ENCODE results near the gene WIPF3.

The WIPF3 gene

DNA sequence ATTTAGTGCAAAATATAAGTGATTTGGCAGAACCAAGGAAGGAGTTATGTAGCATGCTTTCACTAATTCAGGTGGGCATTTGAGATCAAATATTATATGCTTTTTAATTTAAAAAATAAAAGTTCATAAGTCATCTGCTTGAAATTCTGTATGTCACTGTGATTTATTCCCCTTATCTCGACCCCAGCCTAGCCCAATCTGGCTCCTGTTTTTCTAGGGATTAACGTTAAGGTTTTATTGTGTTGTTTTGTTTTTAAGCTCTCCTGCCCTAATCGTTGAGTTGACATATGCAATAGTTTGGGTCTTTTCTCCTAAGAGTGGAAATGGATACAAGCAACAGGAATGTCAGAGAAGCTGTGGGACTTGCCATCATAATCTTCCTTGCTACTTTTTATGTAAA, 42.6 kb downstream of the WIPF3 start:
- TF ChIP-seq GATA2 (IDR thresholded peaks at IDR 0.05; ENCODE audit: low read depth, low read length), result no peak
- no peak for TF ChIP-seq GATA3 (IDR thresholded peaks at IDR 0.05; ENCODE audit: low read depth, low read length)

DNA sequence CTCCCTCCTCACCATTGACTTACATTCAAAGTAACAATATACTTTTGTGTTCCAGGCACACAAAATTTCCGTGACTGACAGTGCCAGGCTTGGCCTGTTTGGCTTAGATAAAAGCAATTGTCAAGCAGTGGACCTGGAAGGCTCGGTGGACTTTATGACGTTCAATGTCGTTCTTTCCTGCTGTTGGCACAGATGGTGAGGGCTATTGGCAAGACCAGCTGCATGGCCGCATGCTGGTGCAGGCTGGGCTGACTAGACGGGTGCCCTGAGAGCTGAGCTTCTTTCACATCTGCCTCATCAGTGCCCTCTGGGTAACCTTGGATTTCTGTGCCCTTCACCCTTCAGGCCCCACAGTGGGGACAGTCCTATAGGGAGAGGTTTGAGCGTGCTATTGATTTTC, 45.2 kb downstream of the WIPF3 start:
- TF ChIP-seq GATA3 (IDR thresholded peaks at IDR 0.05; ENCODE audit: low read depth, low read length) (no peak), GATA2 (IDR thresholded peaks at IDR 0.05; ENCODE audit: low read depth, low read length) (no peak)

DNA sequence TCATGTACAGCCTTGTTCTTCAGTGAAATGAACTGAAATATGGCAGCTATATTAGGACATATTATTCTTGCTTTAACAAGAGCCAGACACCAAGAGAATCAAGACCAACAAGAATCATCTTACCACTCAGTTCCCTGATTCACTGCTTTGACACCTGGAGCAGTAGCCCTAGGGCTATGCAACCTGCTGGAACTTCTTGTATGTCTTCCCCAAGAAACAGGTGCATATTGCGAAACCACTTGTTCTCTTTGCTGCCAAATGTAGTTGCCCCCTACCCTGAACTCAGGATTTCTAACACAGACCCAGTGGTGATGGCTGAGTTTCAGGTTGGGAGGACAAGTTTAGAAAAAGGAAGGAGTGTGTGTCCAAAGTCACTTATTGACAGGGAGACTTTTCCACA, 46.1 kb downstream of the WIPF3 start:
- TF ChIP-seq GATA3 (IDR thresholded peaks at IDR 0.05; ENCODE audit: low read depth, low read length), result no peak
- no peak for TF ChIP-seq GATA2 (IDR thresholded peaks at IDR 0.05; ENCODE audit: low read depth, low read length)

DNA sequence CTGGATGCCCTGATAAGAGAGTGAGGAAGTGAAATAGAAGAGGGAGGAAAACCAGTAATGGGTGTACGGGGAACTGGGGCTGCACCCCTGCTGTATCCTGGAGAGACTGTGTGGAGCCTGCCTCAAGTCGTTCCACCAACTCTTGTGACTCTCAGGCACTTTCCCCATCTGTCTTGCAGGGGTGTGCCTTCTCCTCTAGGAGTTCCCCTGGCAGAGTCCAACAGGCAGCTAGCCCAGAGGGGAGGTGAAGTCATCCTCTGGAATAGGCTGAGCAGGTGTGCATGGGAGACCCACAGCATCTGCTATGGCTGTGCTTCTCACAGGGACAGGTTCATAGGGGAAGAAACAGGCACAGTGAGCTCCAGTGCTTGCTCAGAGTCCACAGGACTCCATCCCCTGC, 46.8 kb downstream of the WIPF3 start:
- TF ChIP-seq GATA3 (IDR thresholded peaks at IDR 0.05; ENCODE audit: low read depth, low read length) (no peak), GATA2 (IDR thresholded peaks at IDR 0.05; ENCODE audit: low read depth, low read length) (no peak)

DNA sequence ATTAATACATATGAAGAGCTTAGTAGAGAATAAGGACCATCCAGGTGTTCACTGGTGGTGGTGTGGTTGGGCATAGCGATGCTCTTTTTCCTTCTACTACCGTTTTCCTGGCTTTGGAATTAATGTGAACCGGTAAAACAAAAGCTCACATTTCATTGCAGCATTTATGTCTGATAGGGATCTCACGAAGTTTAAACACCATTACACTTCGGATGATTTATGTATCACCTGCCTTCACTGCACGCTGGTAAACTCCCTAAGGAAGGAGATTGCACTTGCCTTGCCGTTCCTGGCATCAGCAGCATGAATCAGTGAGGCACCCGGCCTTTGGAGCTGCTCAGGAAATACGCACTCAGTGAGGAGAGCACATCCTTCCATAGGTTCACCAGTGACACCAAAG, 47.5 kb downstream of the WIPF3 start:
- TF ChIP-seq GATA3 (IDR thresholded peaks at IDR 0.05; ENCODE audit: low read depth, low read length) (no peak), GATA2 (IDR thresholded peaks at IDR 0.05; ENCODE audit: low read depth, low read length) (no peak)

DNA sequence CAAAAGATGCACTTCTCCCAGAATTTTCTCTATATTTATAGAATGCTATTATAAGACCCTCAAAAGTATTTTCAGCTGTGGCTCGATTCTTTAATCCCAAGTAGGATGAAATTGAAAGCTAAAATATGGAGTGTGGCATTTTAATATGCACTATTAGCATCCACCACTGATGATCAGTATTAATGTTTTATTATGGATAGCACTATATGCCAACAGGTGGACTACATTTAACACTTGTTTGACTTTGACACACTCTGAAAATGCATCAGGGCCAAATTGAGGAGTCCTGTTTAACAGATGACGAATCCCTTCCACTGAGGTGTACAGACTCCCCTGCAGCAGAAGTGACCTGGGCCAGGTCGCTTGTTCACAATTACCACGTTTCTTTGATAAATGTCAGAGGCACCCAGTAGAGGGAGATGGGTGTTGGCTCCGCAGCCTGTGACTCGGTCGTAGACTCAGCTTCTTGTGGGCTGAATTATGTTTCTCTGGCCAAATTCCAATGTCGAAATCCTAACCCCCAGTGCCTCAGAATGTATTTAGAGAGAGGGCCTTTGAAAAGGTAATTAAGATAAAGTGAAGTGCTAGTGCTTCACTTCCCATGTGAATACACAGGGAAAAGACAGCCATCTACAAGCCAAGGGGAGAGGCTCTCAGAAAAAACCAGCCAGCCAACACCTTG, 48.1 kb downstream of the WIPF3 start:
- TF ChIP-seq GATA3 (IDR thresholded peaks at IDR 0.05; ENCODE audit: low read depth, low read length) (no peak), GATA2 (IDR thresholded peaks at IDR 0.05; ENCODE audit: low read depth, low read length) (no peak)

DNA sequence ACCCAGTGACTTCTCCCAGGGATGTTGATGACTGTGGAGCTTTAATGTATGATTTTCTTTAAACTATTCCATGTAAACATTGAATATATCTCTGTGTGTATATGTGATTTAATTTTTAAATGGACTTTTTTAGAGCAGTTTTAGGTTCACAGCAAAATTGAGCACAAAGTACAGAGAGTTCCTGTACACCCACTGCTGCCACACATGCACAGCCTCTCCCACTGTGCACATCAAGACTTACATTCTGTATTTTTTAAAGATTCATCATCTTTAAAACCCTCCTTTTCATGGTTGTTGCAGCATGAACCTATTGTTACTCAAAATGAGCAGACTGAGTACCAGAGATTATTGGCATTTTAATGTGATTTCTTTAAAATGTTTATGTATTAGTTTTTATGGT, 51.3 kb downstream of the WIPF3 start:
- TF ChIP-seq GATA3 (IDR thresholded peaks at IDR 0.05; ENCODE audit: low read depth, low read length), result no peak
- no peak for TF ChIP-seq GATA2 (IDR thresholded peaks at IDR 0.05; ENCODE audit: low read depth, low read length)

DNA sequence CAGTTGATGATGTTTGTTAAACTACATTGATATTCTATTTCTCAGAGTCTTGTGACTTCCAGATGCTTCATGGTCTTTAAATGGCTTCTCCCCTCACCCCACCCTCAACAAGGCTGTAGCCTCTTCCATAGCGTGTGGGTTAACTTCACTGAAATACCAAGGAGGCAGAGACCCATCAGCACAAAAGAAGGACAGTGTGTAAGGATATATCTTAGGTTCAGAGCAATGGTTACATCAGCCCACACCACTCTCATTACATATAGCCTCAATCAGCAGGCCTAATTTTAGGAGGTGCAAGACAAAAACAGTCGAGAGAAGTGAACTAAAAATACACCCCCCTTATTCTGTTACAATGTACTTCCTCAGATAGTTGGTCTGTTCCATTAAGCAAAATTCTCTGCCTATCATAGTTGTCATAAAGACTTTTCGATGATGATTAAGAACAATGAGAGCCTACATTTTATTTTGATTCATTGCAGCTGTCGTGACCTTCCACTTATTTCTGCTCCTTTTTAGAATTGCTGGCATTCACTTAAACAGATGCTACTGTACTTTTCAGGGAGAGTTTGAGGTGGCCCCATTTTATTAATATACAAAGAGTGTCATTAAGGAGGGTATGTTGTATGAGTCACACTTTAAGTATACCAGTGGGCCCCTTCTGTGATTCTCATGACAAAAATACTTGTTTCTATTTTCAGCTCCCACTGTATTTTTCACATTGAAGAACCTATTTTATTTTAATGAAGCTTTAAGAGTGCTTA, 52.1 kb downstream of the WIPF3 start:
- TF ChIP-seq GATA3 (IDR thresholded peaks at IDR 0.05; ENCODE audit: low read depth, low read length) (no peak), GATA2 (IDR thresholded peaks at IDR 0.05; ENCODE audit: low read depth, low read length) (no peak)

DNA sequence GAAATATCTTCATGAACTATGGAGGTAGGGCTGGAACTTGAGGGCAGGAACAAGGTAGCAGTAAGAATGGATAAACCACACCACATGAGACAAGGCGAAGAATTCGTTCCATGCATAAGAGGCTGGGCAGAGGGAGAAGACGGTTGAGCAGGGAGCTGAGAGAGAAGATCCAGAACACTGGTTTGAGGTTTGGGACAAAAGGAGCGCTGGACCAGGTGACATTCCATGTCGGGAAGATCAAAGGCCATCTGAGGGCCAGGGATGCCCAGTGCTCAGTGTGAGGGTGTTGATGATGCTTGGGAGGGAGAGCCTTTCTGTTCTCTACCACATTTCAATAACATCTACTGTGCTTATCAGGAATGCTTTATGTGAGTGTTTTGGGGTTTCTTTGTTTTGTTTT, 52.8 kb downstream of the WIPF3 start:
- TF ChIP-seq GATA2 (IDR thresholded peaks at IDR 0.05; ENCODE audit: low read depth, low read length), result no peak

DNA sequence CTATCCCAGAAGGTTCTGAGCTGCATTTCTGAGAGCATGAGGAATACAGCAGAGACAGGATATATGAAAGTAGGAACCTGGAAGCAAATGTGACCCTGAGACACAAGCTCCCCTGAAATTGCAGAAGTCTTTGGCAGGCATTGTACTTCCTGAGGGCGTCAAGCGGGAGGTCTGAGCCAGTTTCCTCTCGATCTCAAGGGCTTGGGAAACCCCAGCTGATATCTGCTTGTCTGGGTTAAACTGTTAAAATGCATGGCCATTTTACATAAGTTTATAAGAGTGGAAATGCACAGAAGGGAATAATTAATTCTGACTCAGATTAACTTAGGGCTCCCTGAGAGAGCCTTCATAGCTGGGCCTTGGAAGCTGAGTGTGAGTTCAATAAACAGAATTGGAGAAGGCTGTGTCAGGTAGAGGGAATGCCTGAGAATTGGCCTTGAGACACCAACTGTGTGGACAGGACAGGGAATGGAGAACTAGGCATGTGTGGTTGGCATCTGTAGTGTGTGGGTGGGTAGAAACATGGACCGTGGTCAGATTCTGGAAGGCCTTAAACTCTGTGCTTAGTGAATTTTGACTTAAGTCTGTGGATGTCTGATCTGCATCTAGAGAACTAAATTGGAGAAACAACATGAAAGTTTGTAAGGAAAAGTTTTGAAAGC, 53.3 kb downstream of the WIPF3 start:
- no peak for TF ChIP-seq GATA3 (IDR thresholded peaks at IDR 0.05; ENCODE audit: low read depth, low read length)
- TF ChIP-seq GATA2 (IDR thresholded peaks at IDR 0.05; ENCODE audit: low read depth, low read length), result no peak

DNA sequence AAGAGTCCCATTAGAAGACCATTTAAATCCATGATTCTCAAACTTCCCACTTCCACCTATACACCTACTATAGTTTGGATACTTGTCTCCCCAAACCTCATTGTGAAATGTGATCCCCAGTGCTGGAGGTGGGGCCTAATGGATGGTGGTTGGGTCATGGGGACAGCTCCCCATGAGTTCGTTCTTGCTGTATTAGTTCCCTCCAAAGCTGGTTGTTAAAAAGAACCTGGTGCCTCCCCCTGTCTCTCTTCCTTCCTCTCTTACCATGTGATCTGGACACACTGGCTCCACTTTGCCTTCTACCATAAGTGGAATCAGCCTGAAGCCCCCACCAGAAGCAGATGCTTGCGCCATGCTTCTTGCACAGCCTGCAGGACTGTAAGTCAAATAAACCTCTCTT, 53.9 kb downstream of the WIPF3 start:
- TF ChIP-seq GATA2 (IDR thresholded peaks at IDR 0.05; ENCODE audit: low read depth, low read length) (no peak), GATA3 (IDR thresholded peaks at IDR 0.05; ENCODE audit: low read depth, low read length) (no peak)

DNA sequence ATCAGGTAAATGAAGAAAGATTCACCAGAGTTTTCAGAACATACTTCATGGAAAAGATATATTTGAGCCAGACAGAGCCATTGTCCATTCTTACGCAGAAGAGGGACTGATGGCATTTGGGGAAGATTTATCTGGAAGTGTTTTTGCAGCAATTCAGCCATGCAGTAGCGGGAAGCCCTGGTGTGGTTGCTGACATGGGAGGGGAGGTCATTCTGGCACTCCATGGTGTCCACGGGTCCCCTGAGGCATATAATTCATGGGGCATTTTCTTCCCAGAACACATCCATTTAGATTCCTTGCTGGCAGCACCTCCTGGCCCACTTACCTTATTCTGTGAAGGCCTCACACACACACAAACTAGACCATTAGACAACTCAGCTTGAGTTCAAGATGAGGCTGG, 55.6 kb downstream of the WIPF3 start:
- TF ChIP-seq GATA3 (IDR thresholded peaks at IDR 0.05; ENCODE audit: low read depth, low read length), result no peak
- no peak for TF ChIP-seq GATA2 (IDR thresholded peaks at IDR 0.05; ENCODE audit: low read depth, low read length)

DNA sequence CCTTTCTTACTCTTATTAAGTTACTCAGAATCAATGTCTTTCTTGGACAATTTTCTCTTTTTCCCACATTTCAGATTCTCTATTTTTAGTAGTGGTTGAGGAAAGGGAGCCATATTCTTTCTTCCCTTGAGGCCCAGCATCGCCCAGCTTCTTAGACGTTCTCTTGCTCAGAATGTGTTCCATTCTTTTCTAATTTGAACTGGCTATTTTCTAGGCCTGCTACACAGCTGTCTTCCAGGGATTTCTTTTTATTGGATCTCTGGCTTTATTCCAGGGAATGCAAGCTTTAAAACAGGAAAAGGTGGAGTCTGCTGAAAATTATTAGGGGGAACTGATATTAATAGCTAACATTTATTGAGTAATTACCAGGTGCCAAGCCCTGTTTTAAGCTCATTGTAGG, 58.3 kb downstream of the WIPF3 start:
- TF ChIP-seq GATA2 (IDR thresholded peaks at IDR 0.05; ENCODE audit: low read depth, low read length) (no peak), GATA3 (IDR thresholded peaks at IDR 0.05; ENCODE audit: low read depth, low read length) (no peak)

DNA sequence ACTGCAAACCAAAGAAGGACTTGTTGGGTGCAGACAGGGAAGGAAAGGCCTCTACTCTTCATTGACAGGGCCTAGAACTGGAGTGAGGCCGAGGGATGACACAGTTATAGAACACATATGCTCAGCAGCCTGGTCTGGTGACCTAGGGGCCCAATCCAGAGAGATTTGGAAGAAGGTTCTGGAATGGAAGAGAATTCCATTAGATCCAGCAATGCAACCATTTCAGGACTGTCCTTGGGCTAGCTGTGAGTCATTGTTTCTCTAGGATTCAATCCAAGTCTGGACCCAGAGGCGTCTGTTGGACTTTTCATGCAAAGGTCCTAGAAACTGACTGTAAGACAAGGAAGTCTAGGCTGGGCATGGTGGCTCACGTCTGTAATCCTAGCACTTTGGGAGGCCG, 59.2 kb downstream of the WIPF3 start:
- TF ChIP-seq GATA2 (IDR thresholded peaks at IDR 0.05; ENCODE audit: low read depth, low read length), result no peak
- no peak for TF ChIP-seq GATA3 (IDR thresholded peaks at IDR 0.05; ENCODE audit: low read depth, low read length)

DNA sequence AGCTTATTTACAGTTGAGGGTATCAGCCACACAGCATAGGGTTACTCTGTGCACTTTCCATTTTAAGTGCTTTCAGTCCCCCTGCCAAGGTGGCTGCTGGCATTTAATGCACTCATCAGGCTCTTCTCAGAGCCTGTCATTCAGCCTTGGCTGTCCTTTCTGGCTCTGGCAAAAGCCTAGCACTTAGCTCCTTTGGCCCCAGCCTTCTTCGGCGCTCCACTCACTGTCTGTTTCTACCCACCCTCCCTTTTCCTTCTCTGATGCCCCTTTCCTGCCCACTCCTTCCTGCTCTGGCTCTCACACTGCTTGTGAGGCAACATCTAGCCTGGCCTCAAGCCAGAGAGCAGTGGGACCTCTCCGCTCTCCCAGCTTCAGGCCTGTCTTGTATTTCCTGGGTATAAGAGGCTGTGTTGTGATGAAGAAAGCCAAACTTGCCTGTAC, 60.2 kb downstream of the WIPF3 start:
- TF ChIP-seq GATA2 (IDR thresholded peaks at IDR 0.05; ENCODE audit: low read depth, low read length), result no peak
- TF ChIP-seq GATA3 (IDR thresholded peaks at IDR 0.05; ENCODE audit: low read depth, low read length), result no peak
